Hematopoietic multipotent progenitor cell treated with erythropoietin and hydrocortisone succinate and interleukin-3 and kit ligand, for 6 days (in vitro differentiated cells): ENCODE results near the gene SLC20A1.
"Not testable (repeated sequence)": the region's sequence is repeated elsewhere in the genome, so short reads cannot be mapped to it uniquely, and the experiment has no call there.

Experiments used
- DNase-seq: peaks from one replicate; pipeline ENCODE4 v3.0.0-alpha.2; 2015

Gene SLC20A1

GRCh38 chr2:112645310-112646101 lies at the start of gene SLC20A1:
Gene SLC20A1, plus strand, starts transcription at chr2:112645939. Its CDS starts 890 bp downstream, at chr2:112646829.
- DNase-seq, result peak; percentile 97

- no peak for DNase-seq
These were observed 48.0 kb upstream of the SLC20A1 start for GRCh38 chr2:112597537-112598322.

GRCh38 chr2:112600634-112601033 lies 45.1 kb upstream of the SLC20A1 start:
- no peak for DNase-seq

GRCh38 chr2:112601754-112602153 lies 44.0 kb upstream of the SLC20A1 start:
- no peak for DNase-seq

GRCh38 chr2:112602917-112603316 lies 42.8 kb upstream of the SLC20A1 start:
- DNase-seq, result no peak

- DNase-seq, result no peak
These were observed 42.0 kb upstream of the SLC20A1 start for GRCh38 chr2:112603731-112604130.

GRCh38 chr2:112604952-112605351 lies 40.8 kb upstream of the SLC20A1 start:
- no peak for DNase-seq

GRCh38 chr2:112605926-112606325 lies 39.8 kb upstream of the SLC20A1 start:
- DNase-seq, result no peak

GRCh38 chr2:112606547-112606946 lies 39.2 kb upstream of the SLC20A1 start:
- no peak for DNase-seq

- no peak for DNase-seq
These were observed 37.9 kb upstream of the SLC20A1 start for GRCh38 chr2:112607680-112608438.

GRCh38 chr2:112609320-112609719 lies 36.4 kb upstream of the SLC20A1 start:
- DNase-seq, result not testable (repeated sequence)

- not testable (repeated sequence) for DNase-seq
These were observed 33.5 kb upstream of the SLC20A1 start for GRCh38 chr2:112612283-112612682.

- no peak for DNase-seq
These were observed 31.4 kb upstream of the SLC20A1 start for GRCh38 chr2:112614201-112614840.

- no peak for DNase-seq
These were observed 30.7 kb upstream of the SLC20A1 start for GRCh38 chr2:112615051-112615450.

- not testable (repeated sequence) for DNase-seq
These were observed 29.9 kb upstream of the SLC20A1 start for GRCh38 chr2:112615798-112616197.

- DNase-seq, result no peak
These were observed 27.4 kb upstream of the SLC20A1 start for GRCh38 chr2:112618383-112618782.

- no peak for DNase-seq
These were observed 23.8 kb upstream of the SLC20A1 start for GRCh38 chr2:112621790-112622527.

GRCh38 chr2:112622528-112622849 lies 23.2 kb upstream of the SLC20A1 start:
- DNase-seq, result peak; percentile 76

- DNase-seq, result peak; percentile 82
These were observed 21.6 kb upstream of the SLC20A1 start for GRCh38 chr2:112623913-112624777.

GRCh38 chr2:112625474-112626114 lies 20.1 kb upstream of the SLC20A1 start:
- DNase-seq, result no peak
